Transverse colon (tissue), 4 donors: ENCODE data around the gene NUF2. TPM values are rescaled to one million over a fixed set of nuclear protein-coding genes. Genes with fewer than 3 reads are reported as not detected.
"Not testable (repeated sequence)": the region's sequence is repeated elsewhere in the genome, so short reads cannot be mapped to it uniquely, and the experiment has no call there.

Experiments
- DNase-seq: peaks from one replicate; pipeline ENCODE4 v3.0.0-alpha.2; 2019
- H3K27ac ChIP-seq, 4 donors: fragments of 200-600 bp; sonication (generic); 2 replicates each; pipeline ENCODE4 v1.5.1; 2016 to 2018; ENCODE audit warnings: inconsistent platforms in 4 of 4
- H3K27me3 ChIP-seq: fragments of 200-600 bp; sonication (generic); 2 replicates; pipeline ENCODE4 v1.5.1; 2017; ENCODE audit warnings: inconsistent platforms
- H3K36me3 ChIP-seq, 4 donors: fragments of 200-600 bp; sonication (generic); 2 replicates each; pipeline ENCODE4 v1.5.1; 2017 to 2019; ENCODE audit warnings: inconsistent platforms in 4 of 4
- H3K4me1 ChIP-seq, 4 donors: fragments of 200-600 bp; sonication (generic); 2 replicates each; pipeline ENCODE4 v1.5.1; 2017 to 2020; ENCODE audit warnings: inconsistent platforms in 4 of 4
- H3K4me3 ChIP-seq, 4 donors: fragments of 200-600 bp; sonication (generic); 1 replicate in 1 of 4; 2 replicates in 3 of 4; pipeline versions ENCODE4 v1.5.1 to v1.6.1; 2017 to 2019; ENCODE audit warnings: inconsistent platforms in 4 of 4
- H3K9me3 ChIP-seq, 2 donors: fragments of 200-600 bp; sonication (generic); 2 replicates each; pipeline ENCODE4 v1.5.1; 2017 to 2019; ENCODE audit warnings: inconsistent platforms in 2 of 2
- CTCF ChIP-seq, 5 experiments: fragments of 200-600 bp in 3 of 5; fragments of 450-650 bp in 2 of 5; sonication (generic) in 3 of 5; IDR thresholded peaks; 1 replicate in 2 of 5; 2 replicates in 3 of 5; pipeline ENCODE4 v1.5.1; 2016 to 2017; ENCODE audit warnings: antibody characterized with exemption in 5 of 5, inconsistent platforms in 3 of 5, mild to moderate bottlenecking in 2 of 5, moderate library complexity in 1 of 5
- EP300 ChIP-seq: sonication (generic); formaldehyde crosslinking; IDR thresholded peaks from one replicate; pipeline ENCODE4 v1.6.1; 2017; ENCODE audit warnings: antibody characterized with exemption, low read depth
- POLR2A ChIP-seq: fragments of 450-650 bp; IDR thresholded peaks from one replicate; pipeline ENCODE4 v1.6.1; 2016; ENCODE audit warnings: antibody characterized with exemption, mild to moderate bottlenecking, moderate library complexity
- POLR2AphosphoS5 ChIP-seq, 3 donors: sonication (generic); formaldehyde crosslinking; IDR thresholded peaks; one replicate each; pipeline ENCODE4 v1.6.1; 2016; ENCODE audit warnings: antibody characterized with exemption in 3 of 3
- WGBS, 2 donors: methylation state at CpG; one replicate each; pipeline ENCODE4 v1.1.5; 2018; ENCODE audit warnings: low coverage in 1 of 2; 5-methylcytosine and 5-hydroxymethylcytosine counted together
- in situ Hi-C, 4 donors: fragments of 200-750 bp; cut with MboI; loops; one replicate each; pipeline versions ENCODE4 v1.15.0 to v1.15.1; 2017; ENCODE audit warnings: low sequenced_read_pairs in 3 of 4, low pct_ligation_motif_present in 1 of 4, low pct_unique_long_range_greater_than_20kb in 1 of 4
- intact Hi-C: fragments of 100-400 bp; cut with DNase I; formaldehyde crosslinking; loops from one replicate; pipeline ENCODE4 v1.15.1; 2023; ENCODE audit warnings: low total_unique reads
- total RNA-seq, 4 donors: library from RNA; depleted of rRNA; stranded (reverse); fragments of >200 nt; gene quantifications; one replicate each; pipeline ENCODE4 v1.1.0, GENCODE V29; 2016

NUF2 gene
- 10 to 100 TPM in 1 of 4 donors, 1 to 10 TPM in 1, not detected in 2; 1.1 to 28.5 TPM for total RNA-seq

DNA sequence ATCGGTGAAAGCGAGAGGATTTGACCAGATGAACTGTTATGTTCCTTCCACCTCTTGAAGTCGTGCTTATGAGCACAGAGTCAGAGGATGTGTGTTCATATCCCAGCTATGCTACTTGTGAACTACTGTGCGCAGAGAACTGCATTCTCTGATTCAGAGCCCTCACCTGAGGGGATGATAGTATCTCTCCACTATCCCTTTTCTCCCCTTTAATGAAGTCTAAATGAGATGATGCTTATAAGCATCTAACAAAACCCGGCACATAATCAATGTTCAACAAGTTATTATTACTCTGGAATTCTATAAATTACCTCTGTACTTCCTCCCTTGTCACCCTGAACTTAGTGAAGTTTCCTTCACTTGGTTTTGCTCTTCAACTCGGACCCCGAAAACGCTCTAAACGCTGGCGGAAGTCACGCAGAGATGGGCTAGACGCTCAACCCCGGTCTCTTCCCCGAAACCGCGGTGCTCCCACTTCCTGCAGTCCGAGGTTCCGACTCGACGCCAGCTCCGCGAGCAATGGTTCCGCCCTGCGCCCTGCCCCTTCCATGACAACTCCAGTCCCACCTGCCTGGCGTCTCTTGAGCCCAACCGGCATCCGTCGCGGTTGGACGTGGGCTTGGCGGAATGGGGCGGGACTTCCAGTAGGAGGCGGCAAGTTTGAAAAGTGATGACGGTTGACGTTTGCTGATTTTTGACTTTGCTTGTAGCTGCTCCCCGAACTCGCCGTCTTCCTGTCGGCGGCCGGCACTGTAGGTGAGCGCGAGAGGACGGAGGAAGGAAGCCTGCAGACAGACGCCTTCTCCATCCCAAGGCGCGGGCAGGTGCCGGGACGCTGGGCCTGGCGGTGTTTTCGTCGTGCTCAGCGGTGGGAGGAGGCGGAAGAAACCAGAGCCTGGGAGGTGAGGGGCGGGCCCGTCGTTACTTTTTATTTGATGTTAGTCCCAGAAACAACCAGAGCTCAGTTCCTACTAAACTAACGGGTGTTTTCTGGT lies at the start of gene NUF2:
TSS of gene NUF2 (plus strand) at position 644 of the 995 bp plus-strand sequence. CDS start 4,098 bp downstream, outside the sequence.
- Histone ChIP-seq H3K27ac (peak within 1 kb of the TSS; percentile 79 to 83 (median 81)), H3K9me3 (no peaks in the 10 kb centered on the region), H3K4me3 (peak within 1 kb of the TSS; percentile 55 to 87 (median 71)), H3K4me1 (peaks cover 0 to 14% (median 13%) of the 10 kb centered on the region in 4 donors), H3K36me3 (no peaks in the 10 kb centered on the region), H3K27me3 (no peaks in the 10 kb centered on the region)
- intact Hi-C loops, result no loop called here
- DNase-seq, result peak; percentile 98
- TF ChIP-seq POLR2A (no peak), POLR2AphosphoS5 (IDR thresholded peaks at IDR 0.05) (peak; percentile 88 to 92 (median 88)), CTCF (IDR thresholded peaks at IDR 0.05) (no peak), EP300 (no peak)
- WGBS, 2 donors, result 1% methylated on average over 25 to 58 of the region's 58 CpGs
- in situ Hi-C loops, result loop anchor here in 3 of 4 donors (25.0 kb wide), 2 partner anchors 259 to 459 kb away; partner anchors contain the start of genes CCDC190 (in 2 of the 3) and RGS4 (in 2 of the 3)

GRCh38 chr1:163273766-163274441 lies 47.9 kb upstream of the NUF2 start:
- Histone ChIP-seq H3K27ac (no peak overlapping the region), H3K36me3 (no peaks in the 10 kb centered on the region), H3K9me3 (peaks cover 0 to 16% of the 10 kb centered on the region in 2 donors), H3K27me3 (no peaks in the 10 kb centered on the region), H3K4me3 (no peak overlapping the region), H3K4me1 (no peaks in the 10 kb centered on the region)
- DNase-seq, result no peak
- intact Hi-C loops (no loop called here), in situ Hi-C loops (no loop called here)
- WGBS, 2 donors, result 80 to 95% methylated on average over 1 to 2 of the region's 2 CpGs
- no peak for TF ChIP-seq CTCF (IDR thresholded peaks at IDR 0.05)
- no peak for TF ChIP-seq POLR2A
- TF ChIP-seq POLR2AphosphoS5 (IDR thresholded peaks at IDR 0.05), result no peak

DNA sequence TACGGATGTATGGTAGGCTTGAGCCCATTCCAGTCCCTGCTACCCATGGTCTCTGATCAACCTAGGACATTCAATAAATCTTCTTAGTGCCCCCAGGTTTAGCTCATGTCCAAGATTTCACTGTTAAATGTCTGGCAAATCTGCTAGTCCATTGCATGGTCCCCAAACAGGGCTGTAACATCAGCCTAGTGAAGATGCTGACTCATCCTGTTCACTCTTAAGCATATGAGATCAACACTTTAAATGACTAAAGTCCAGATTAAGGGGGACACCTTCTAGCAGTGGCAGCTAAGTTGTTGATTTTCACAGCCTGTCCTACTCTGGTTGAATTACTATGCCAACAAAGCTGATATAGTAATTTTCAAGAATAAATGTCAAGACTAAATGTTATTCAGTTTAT lies 46.5 kb upstream of the NUF2 start:
- Histone ChIP-seq H3K36me3 (no peaks in the 10 kb centered on the region), H3K4me3 (no peak overlapping the region), H3K9me3 (peaks cover 0 to 21% of the 10 kb centered on the region in 2 donors), H3K4me1 (no peaks in the 10 kb centered on the region), H3K27me3 (no peaks in the 10 kb centered on the region), H3K27ac (no peak overlapping the region)
- in situ Hi-C loops (no loop called here), intact Hi-C loops (no loop called here)
- 100% methylated on average over 1 of the region's 1 CpG; no CpG with 5 or more reads in 1 of the 2 donors for WGBS, 2 donors
- no peak for TF ChIP-seq POLR2A
- no peak for TF ChIP-seq CTCF (IDR thresholded peaks at IDR 0.05)
- no peak for TF ChIP-seq EP300
- no peak for TF ChIP-seq POLR2AphosphoS5 (IDR thresholded peaks at IDR 0.05)
- DNase-seq, result no peak

DNA sequence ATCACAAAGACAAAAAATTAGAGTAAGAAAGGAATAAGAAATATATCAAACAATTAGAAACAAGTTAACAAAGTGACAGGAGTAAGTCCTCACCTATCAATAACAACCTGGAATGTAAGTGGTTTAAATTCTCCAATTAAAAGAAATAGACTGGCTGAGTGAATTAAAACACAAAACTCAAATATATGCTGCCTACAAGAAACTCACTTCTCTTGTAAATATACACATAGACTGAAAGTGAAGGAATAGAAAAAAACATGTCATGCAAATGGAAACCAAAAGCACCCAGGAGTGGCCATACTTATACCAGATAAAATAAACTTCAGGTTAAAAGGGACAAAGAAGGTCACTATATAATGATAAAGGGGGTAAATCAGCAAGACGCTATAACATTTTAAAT lies 43.2 kb upstream of the NUF2 start:
- H3K27me3 ChIP-seq, result no peaks in the 10 kb centered on the region
- no peaks in the 10 kb centered on the region for H3K36me3 ChIP-seq
- H3K4me1 ChIP-seq, result no peaks in the 10 kb centered on the region
- in situ Hi-C loops, result no loop called here
- no peak overlapping the region for H3K27ac ChIP-seq
- DNase-seq, result no peak
- 89 to 97% methylated on average over 1 of the region's 1 CpG for WGBS, 2 donors
- intact Hi-C loops, result no loop called here
- H3K4me3 ChIP-seq, result no peak overlapping the region
- TF ChIP-seq POLR2AphosphoS5 (IDR thresholded peaks at IDR 0.05), result no peak
- TF ChIP-seq CTCF (IDR thresholded peaks at IDR 0.05), result no peak
- TF ChIP-seq EP300, result no peak
- no peak for TF ChIP-seq POLR2A
- H3K9me3 ChIP-seq, result peaks cover 0 to 21% of the 10 kb centered on the region in 2 donors

- 75 to 79% methylated on average over 2 of the region's 2 CpGs for WGBS, 2 donors
- H3K27ac ChIP-seq, in situ Hi-C loops: not testable (repeated sequence)
These were observed 36.9 kb upstream of the NUF2 start for GRCh38 chr1:163284867-163285266.

More at GRCh38 chr1:163284867-163285266, 36.9 kb upstream of the NUF2 start:
- H3K9me3 ChIP-seq, DNase-seq, H3K4me1 ChIP-seq, H3K4me3 ChIP-seq, intact Hi-C loops, H3K36me3 ChIP-seq, H3K27me3 ChIP-seq: not testable (repeated sequence)
